Smooth muscle cell (in vitro differentiated cells): Measurements from ENCODE around the gene GALNT14. TPM values are rescaled to one million over a fixed set of nuclear protein-coding genes. Genes with fewer than 3 reads are reported as not detected.

Source experiments
- DNase-seq: peaks from one replicate; lab custom pipeline; 2025; ENCODE audit not compliant: unreplicated experiment; lab: John Stamatoyannopoulos, UW
- H2AFZ ChIP-seq: fragments of 200-600 bp; sonication (generic); 2 replicates; pipeline ENCODE4 v1.6.0; 2016; ENCODE audit warnings: antibody characterized with exemption, low read depth, mild to moderate bottlenecking
- H3F3A ChIP-seq: fragments of 200-600 bp; sonication (generic); 2 replicates; pipeline ENCODE4 v1.6.0; 2017; ENCODE audit warnings: antibody characterized with exemption, low read depth
- H3K27ac ChIP-seq: fragments of 200-600 bp; sonication (generic); 2 replicates; pipeline ENCODE4 v1.5.1; 2016; ENCODE audit warnings: low read depth, mild to moderate bottlenecking
- H3K27me3 ChIP-seq: fragments of 200-600 bp; sonication (generic); 2 replicates; pipeline ENCODE4 v1.6.1; 2016; ENCODE audit warnings: low read depth, mild to moderate bottlenecking
- H3K36me3 ChIP-seq: fragments of 200-600 bp; sonication (generic); 2 replicates; pipeline ENCODE4 v1.5.1; 2016; ENCODE audit warnings: low read depth
- H3K4me1 ChIP-seq: fragments of 200-600 bp; sonication (generic); 2 replicates; pipeline ENCODE4 v1.5.1; 2016; ENCODE audit warnings: low read depth
- H3K4me2 ChIP-seq: fragments of 200-600 bp; sonication (generic); 2 replicates; pipeline ENCODE4 v1.6.0; 2016; ENCODE audit warnings: mild to moderate bottlenecking
- H3K4me3 ChIP-seq: fragments of 200-600 bp; sonication (generic); 2 replicates; pipeline ENCODE4 v1.5.1; 2016; ENCODE audit warnings: mild to moderate bottlenecking
- H3K79me2 ChIP-seq: fragments of 200-600 bp; sonication (generic); 2 replicates; pipeline ENCODE4 v1.6.0; 2016; ENCODE audit warnings: low read depth, mild to moderate bottlenecking
- H3K9ac ChIP-seq: fragments of 200-600 bp; sonication (generic); 2 replicates; pipeline ENCODE4 v1.6.0; 2016; ENCODE audit warnings: low read depth
- H3K9me3 ChIP-seq: fragments of 200-600 bp; sonication (generic); replicated peaks from 2 replicates; pipeline ENCODE4 v1.5.1; 2016; ENCODE audit warnings: low read depth
- H4K20me1 ChIP-seq: fragments of 200-600 bp; sonication (generic); 2 replicates; pipeline ENCODE4 v1.6.0; 2016; ENCODE audit warnings: low read depth
- WGBS: methylation state at CpG from one replicate; pipeline ENCODE4 v1.1.7; 2016; ENCODE audit warnings: low lambda C conversion rate; 5-methylcytosine and 5-hydroxymethylcytosine counted together
- polyA plus RNA-seq: library from polyadenylated mRNA; unstranded; fragments of >200 nt; fragmentation: Nextera tagmentation; extraction: Ambion mirVana; gene quantifications from 2 replicates; pipeline ENCODE4 v1.2.1, GENCODE V29; 2016
- total RNA-seq: library from RNA; depleted of rRNA; stranded (reverse); fragments of >200 nt; gene quantifications from 2 replicates; pipeline ENCODE4 v1.2.3, GENCODE V29; 2014
- TF ChIP-seq, protein P1 (sequence below): fragments of 200-600 bp; sonication (generic); IDR thresholded peaks from 2 replicates; pipeline ENCODE4 v1.5.1; 2017; ENCODE audit warnings: borderline replicate concordance, mild to moderate bottlenecking, antibody characterized with exemption; ENCODE audit not compliant: insufficient read depth, poor library complexity, severe bottlenecking

The GALNT14 gene
- total and polyA plus RNA-seq, 2 experiments from 2014 or later, result 0.63 to 1.0 TPM

DNA sequence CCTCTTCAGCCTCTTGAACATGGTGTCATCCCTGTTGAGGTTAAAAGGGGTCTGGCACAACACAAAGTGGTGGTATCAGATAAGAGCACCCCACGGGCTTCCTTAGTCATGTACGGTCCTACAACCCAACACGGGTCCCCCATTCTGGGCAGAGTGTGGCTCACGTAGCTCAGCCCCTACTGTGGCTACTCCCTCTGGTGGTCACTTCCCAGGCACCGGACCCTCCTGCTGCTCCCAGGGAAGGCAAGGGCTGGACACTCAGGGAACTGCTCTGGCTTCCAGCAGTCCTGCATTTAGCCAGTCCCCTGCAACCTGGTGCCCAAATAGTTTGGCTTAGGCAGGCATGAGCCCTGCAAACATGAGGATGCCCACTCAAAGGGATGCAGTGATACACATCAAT is 58.6 kb downstream of the GALNT14 start:
- Histone ChIP-seq H3K36me3 (no peaks in the 10 kb centered on the region), H3K4me1 (peaks cover 2% of the 10 kb centered on the region), H3K79me2 (no peaks in the 10 kb centered on the region), H3K9ac (no peak overlapping the region), H3K27me3 (no peaks in the 10 kb centered on the region), H2AFZ (no peak overlapping the region), H3F3A (no peaks in the 10 kb centered on the region), H4K20me1 (no peaks in the 10 kb centered on the region), H3K9me3 (no peaks in the 10 kb centered on the region), H3K27ac (no peak overlapping the region), H3K4me3 (no peak overlapping the region), H3K4me2 (no peak overlapping the region)
- TF ChIP-seq, protein P1, sequence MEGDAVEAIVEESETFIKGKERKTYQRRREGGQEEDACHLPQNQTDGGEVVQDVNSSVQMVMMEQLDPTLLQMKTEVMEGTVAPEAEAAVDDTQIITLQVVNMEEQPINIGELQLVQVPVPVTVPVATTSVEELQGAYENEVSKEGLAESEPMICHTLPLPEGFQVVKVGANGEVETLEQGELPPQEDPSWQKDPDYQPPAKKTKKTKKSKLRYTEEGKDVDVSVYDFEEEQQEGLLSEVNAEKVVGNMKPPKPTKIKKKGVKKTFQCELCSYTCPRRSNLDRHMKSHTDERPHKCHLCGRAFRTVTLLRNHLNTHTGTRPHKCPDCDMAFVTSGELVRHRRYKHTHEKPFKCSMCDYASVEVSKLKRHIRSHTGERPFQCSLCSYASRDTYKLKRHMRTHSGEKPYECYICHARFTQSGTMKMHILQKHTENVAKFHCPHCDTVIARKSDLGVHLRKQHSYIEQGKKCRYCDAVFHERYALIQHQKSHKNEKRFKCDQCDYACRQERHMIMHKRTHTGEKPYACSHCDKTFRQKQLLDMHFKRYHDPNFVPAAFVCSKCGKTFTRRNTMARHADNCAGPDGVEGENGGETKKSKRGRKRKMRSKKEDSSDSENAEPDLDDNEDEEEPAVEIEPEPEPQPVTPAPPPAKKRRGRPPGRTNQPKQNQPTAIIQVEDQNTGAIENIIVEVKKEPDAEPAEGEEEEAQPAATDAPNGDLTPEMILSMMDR, result peak; percentile 21
- WGBS, result 74% methylated on average over 5 of the region's 5 CpGs
- no peak for DNase-seq

DNA sequence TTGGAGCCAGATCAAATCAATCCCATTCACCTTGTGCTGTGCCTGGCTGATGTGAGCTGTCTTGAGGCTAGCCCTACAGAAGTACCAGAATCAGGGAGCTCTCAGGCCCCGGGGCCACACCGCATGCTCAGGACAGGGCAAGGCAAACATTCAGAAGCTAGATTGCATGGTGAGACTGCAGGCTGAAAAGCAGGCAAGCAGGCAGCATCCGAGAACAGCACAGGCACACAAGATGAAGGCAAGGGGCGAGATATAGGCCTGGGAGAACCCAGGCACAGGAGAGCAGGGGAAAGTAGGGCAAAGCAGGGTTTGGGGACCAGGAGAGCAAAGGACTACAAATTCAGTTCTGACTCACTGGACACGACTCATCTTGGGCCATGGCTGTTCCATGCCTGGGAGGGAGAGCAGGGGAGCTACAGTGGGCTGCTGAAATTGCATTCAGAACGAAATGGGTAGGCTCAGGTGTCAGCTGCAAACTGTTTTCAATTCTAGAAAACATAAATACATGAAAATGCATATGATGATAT is 59.6 kb downstream of the GALNT14 start:
- no peaks in the 10 kb centered on the region for H3F3A ChIP-seq
- H3K4me1 ChIP-seq, result peaks cover 2% of the 10 kb centered on the region
- DNase-seq, result no peak
- 80% methylated on average over 6 of the region's 6 CpGs for WGBS
- H4K20me1 ChIP-seq, result no peaks in the 10 kb centered on the region
- H3K9ac ChIP-seq, result no peak overlapping the region
- no peak overlapping the region for H2AFZ ChIP-seq
- no peak overlapping the region for H3K27ac ChIP-seq
- TF ChIP-seq, protein P1, result no peak
- no peaks in the 10 kb centered on the region for H3K79me2 ChIP-seq
- H3K4me3 ChIP-seq, result no peak overlapping the region
- H3K36me3 ChIP-seq, result no peaks in the 10 kb centered on the region
- H3K27me3 ChIP-seq, result no peaks in the 10 kb centered on the region
- H3K4me2 ChIP-seq, result no peak overlapping the region
- H3K9me3 ChIP-seq, result no peaks in the 10 kb centered on the region

GRCh38 chr2:31078011-31078410 is 60.2 kb downstream of the GALNT14 start:
- Histone ChIP-seq H4K20me1 (no peaks in the 10 kb centered on the region), H3K9ac (no peak overlapping the region), H3K9me3 (no peaks in the 10 kb centered on the region), H3F3A (no peaks in the 10 kb centered on the region), H3K27ac (no peak overlapping the region), H3K36me3 (no peaks in the 10 kb centered on the region), H3K4me3 (no peak overlapping the region), H3K79me2 (no peaks in the 10 kb centered on the region), H3K4me2 (no peak overlapping the region), H3K27me3 (no peaks in the 10 kb centered on the region), H2AFZ (no peak overlapping the region), H3K4me1 (peaks cover 2% of the 10 kb centered on the region)
- DNase-seq, result no peak
- TF ChIP-seq, protein P1, result no peak
- WGBS, result 85% methylated on average over 4 of the region's 4 CpGs

DNA sequence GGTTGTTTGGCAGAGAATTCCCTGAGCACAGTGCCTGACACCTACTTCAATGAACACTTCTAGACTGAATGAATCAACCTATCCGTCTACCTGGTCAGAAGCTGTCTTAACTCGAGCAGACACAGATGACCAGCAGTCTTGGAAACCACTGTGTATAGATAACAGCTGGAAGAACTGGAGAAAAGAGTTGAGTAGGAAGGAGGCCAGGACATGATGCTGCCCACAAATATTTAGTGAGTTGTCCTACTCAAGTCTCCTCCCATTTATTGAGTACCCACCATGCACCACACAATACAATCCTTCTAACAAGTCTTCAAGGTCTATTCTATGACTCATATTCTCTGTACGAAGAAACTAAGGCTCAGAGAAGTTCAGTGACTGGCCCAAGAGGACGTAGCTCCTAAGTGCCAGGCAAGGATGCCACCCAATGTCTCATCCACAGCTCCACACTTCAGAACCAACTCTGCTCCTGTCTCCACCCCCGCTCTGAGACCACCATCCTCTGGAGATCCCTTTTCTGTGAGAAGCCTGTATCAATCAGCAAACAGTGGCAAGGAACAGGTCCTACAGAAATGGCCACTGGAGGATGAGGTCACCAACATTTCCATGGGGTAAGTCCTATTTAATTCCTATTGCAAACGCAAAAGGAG is 62.2 kb downstream of the GALNT14 start:
- Histone ChIP-seq H3K4me2 (no peak overlapping the region), H3K79me2 (no peaks in the 10 kb centered on the region), H3K4me1 (peaks cover 2% of the 10 kb centered on the region), H4K20me1 (no peaks in the 10 kb centered on the region), H3K27ac (no peak overlapping the region), H3K36me3 (no peaks in the 10 kb centered on the region), H3K27me3 (no peaks in the 10 kb centered on the region), H3F3A (no peaks in the 10 kb centered on the region), H3K9me3 (no peaks in the 10 kb centered on the region), H3K9ac (no peak overlapping the region), H2AFZ (no peak overlapping the region), H3K4me3 (no peak overlapping the region)
- WGBS, result 74% methylated on average over 6 of the region's 6 CpGs
- DNase-seq, result no peak
- TF ChIP-seq, protein P1, result no peak
